Measurements from ENCODE around the gene FAM149A. TPM values are rescaled to one million over a fixed set of nuclear protein-coding genes. Genes with fewer than 3 reads are reported as not detected.

The FAM149A gene
- total and polyA plus RNA-seq, 2 experiments from 2014 or later = 10.8 to 13.3 TPM

DNA sequence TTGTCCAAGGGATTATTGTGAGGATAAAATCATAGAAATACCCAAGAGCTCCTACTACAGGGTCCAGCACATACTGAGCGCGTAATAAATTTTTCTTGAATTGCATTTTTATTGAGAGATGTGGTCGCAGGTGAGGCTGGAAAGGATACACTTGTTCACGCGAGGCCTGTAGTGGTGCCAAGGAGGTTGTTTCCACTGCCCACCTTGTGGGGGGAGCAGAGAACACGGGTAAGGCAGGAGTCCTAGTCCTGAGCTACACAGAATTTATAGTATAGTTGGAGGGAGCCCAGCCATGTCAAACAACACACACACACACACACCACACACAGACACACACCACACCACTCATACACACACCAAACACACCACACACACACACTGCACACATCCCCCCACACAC is 55.1 kb downstream of the FAM149A start:
- Histone ChIP-seq H3F3A (replicated peaks; ENCODE audit: low read depth) (peaks cover 10% of the 10 kb centered on the region; the same call in 1 of the 2 replicates), H2AFZ (no peak overlapping the region), H3K36me3 (ENCODE audit: insufficient read depth) (no peaks in the 10 kb centered on the region), H4K20me1 (replicated peaks; ENCODE audit: insufficient read depth) (no peaks in the 10 kb centered on the region; the same call in 1 of the 2 replicates), H3K4me2 (no peak overlapping the region), H3K79me2 (replicated peaks; ENCODE audit: insufficient read depth) (no peaks in the 10 kb centered on the region), H3K27me3 (ENCODE audit: insufficient read depth) (no peaks in the 10 kb centered on the region), H3K4me1 (ENCODE audit: insufficient read depth) (0 out of 2 replicates have a peak, but pooled peaks cover 4% of the 10 kb centered on the region), H3K4me3 (no peak overlapping the region), H3K9me2 (ENCODE audit: insufficient read depth) (no peaks in the 10 kb centered on the region), H3K27ac (ENCODE audit: low read depth) (no peak overlapping the region)
- peaks cover 11% of the 10 kb centered on the region for H3K36me3 Mint-ChIP-seq (ENCODE audit: low read depth)
- no peak overlapping the region for H3K4me3 Mint-ChIP-seq
- H3K27me3 Mint-ChIP-seq (ENCODE audit: insufficient read depth, low read depth, poor library complexity) = no peaks in the 10 kb centered on the region
- H3K4me1 Mint-ChIP-seq = peaks cover 10% of the 10 kb centered on the region
- TF ChIP-seq, protein P1, sequence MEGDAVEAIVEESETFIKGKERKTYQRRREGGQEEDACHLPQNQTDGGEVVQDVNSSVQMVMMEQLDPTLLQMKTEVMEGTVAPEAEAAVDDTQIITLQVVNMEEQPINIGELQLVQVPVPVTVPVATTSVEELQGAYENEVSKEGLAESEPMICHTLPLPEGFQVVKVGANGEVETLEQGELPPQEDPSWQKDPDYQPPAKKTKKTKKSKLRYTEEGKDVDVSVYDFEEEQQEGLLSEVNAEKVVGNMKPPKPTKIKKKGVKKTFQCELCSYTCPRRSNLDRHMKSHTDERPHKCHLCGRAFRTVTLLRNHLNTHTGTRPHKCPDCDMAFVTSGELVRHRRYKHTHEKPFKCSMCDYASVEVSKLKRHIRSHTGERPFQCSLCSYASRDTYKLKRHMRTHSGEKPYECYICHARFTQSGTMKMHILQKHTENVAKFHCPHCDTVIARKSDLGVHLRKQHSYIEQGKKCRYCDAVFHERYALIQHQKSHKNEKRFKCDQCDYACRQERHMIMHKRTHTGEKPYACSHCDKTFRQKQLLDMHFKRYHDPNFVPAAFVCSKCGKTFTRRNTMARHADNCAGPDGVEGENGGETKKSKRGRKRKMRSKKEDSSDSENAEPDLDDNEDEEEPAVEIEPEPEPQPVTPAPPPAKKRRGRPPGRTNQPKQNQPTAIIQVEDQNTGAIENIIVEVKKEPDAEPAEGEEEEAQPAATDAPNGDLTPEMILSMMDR (conservative IDR thresholded peaks at IDR 0.05; ENCODE audit: low read depth in 2 of 2) = peak in 1 of 2 experiments; percentile 19; a peak in 2 of 4 replicates
- TF ChIP-seq, protein P2, sequence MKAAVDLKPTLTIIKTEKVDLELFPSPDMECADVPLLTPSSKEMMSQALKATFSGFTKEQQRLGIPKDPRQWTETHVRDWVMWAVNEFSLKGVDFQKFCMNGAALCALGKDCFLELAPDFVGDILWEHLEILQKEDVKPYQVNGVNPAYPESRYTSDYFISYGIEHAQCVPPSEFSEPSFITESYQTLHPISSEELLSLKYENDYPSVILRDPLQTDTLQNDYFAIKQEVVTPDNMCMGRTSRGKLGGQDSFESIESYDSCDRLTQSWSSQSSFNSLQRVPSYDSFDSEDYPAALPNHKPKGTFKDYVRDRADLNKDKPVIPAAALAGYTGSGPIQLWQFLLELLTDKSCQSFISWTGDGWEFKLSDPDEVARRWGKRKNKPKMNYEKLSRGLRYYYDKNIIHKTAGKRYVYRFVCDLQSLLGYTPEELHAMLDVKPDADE (IDR thresholded peaks at IDR 0.05) = no peak
- no peak for ATAC-seq
- DNase-seq (ENCODE audit: low spot score) = peak; percentile 6
- H3K27ac Mint-ChIP-seq = no peak overlapping the region
- no peaks in the 10 kb centered on the region for H3K9me3 Mint-ChIP-seq

GRCh38 chr4:186161138-186161537 is 56.6 kb downstream of the FAM149A start:
- Histone ChIP-seq H3K36me3 (ENCODE audit: insufficient read depth) (no peaks in the 10 kb centered on the region), H3K27me3 (ENCODE audit: insufficient read depth) (no peaks in the 10 kb centered on the region), H3K9me2 (ENCODE audit: insufficient read depth) (no peaks in the 10 kb centered on the region), H3K27ac (ENCODE audit: low read depth) (no peak overlapping the region), H3K4me2 (no peak overlapping the region), H3F3A (replicated peaks; ENCODE audit: low read depth) (peaks cover 10% of the 10 kb centered on the region; the same call in 1 of the 2 replicates), H3K79me2 (replicated peaks; ENCODE audit: insufficient read depth) (no peaks in the 10 kb centered on the region), H4K20me1 (replicated peaks; ENCODE audit: insufficient read depth) (no peaks in the 10 kb centered on the region), H3K4me3 (no peak overlapping the region), H3K4me1 (ENCODE audit: insufficient read depth) (0 out of 2 replicates have a peak, but pooled peaks cover 4% of the 10 kb centered on the region), H2AFZ (no peak overlapping the region)
- peak overlapping the region; percentile 42; the same call in 1 of the 2 replicates for H3K27ac Mint-ChIP-seq
- H3K4me3 Mint-ChIP-seq = no peak overlapping the region
- peaks cover 5% of the 10 kb centered on the region for H3K36me3 Mint-ChIP-seq (ENCODE audit: low read depth)
- H3K9me3 Mint-ChIP-seq = no peaks in the 10 kb centered on the region
- no peaks in the 10 kb centered on the region for H3K27me3 Mint-ChIP-seq (ENCODE audit: insufficient read depth, low read depth, poor library complexity)
- DNase-seq (ENCODE audit: low spot score) (peak; percentile 45), ATAC-seq (no peak)
- peaks cover 15% of the 10 kb centered on the region for H3K4me1 Mint-ChIP-seq
- no peak for TF ChIP-seq ZNF331 (CRISPR knock-in tag; IDR thresholded peaks at IDR 0.05; ENCODE audit: low read depth)
- TF ChIP-seq EZH2 (IDR thresholded peaks at IDR 0.05; ENCODE audit: low read depth, unreplicated experiment) = no peak
- no peak for TF ChIP-seq ZNF462 (CRISPR knock-in tag; IDR thresholded peaks at IDR 0.05)
- TF ChIP-seq REST (IDR thresholded peaks at IDR 0.05; ENCODE audit: unreplicated experiment) = no peak
- no peak for TF ChIP-seq EZH2phosphoT487 (IDR thresholded peaks at IDR 0.05; ENCODE audit: unreplicated experiment)
